Peyer's patch (tissue), 4 donors: ENCODE results near the gene DCLRE1C.

Source experiments
- CTCF ChIP-seq, 6 experiments: fragments of 450-650 bp in 4 of 6; fragments of 200-600 bp in 2 of 6; sonication (generic) in 1 of 6; IDR thresholded peaks; one replicate each; pipeline ENCODE4 v1.5.1; 2017 to 2019; ENCODE audit warnings: antibody characterized with exemption in 6 of 6, mild to moderate bottlenecking in 3 of 6, moderate library complexity in 1 of 6
- POLR2A ChIP-seq, 2 donors: fragments of 450-650 bp; IDR thresholded peaks; one replicate each; pipeline ENCODE4 v1.5.1; 2017; ENCODE audit warnings: antibody characterized with exemption in 2 of 2, mild to moderate bottlenecking in 2 of 2, moderate library complexity in 2 of 2

GRCh38 chr10:14875941-14876340, 78.0 kb downstream of the DCLRE1C start:
- TF ChIP-seq POLR2A (IDR thresholded peaks at IDR 0.05): no peak
- no peak for TF ChIP-seq CTCF (IDR thresholded peaks at IDR 0.05)
